ENCODE measurements around the gene NREP. TPM values are rescaled to one million over a fixed set of nuclear protein-coding genes. Genes with fewer than 3 reads are reported as not detected.
"Not testable (repeated sequence)": the region's sequence is repeated elsewhere in the genome, so short reads cannot be mapped to it uniquely, and the experiment has no call there.

NREP gene
- total RNA-seq, 1 donor from 2014 or later, result 536 TPM

DNA sequence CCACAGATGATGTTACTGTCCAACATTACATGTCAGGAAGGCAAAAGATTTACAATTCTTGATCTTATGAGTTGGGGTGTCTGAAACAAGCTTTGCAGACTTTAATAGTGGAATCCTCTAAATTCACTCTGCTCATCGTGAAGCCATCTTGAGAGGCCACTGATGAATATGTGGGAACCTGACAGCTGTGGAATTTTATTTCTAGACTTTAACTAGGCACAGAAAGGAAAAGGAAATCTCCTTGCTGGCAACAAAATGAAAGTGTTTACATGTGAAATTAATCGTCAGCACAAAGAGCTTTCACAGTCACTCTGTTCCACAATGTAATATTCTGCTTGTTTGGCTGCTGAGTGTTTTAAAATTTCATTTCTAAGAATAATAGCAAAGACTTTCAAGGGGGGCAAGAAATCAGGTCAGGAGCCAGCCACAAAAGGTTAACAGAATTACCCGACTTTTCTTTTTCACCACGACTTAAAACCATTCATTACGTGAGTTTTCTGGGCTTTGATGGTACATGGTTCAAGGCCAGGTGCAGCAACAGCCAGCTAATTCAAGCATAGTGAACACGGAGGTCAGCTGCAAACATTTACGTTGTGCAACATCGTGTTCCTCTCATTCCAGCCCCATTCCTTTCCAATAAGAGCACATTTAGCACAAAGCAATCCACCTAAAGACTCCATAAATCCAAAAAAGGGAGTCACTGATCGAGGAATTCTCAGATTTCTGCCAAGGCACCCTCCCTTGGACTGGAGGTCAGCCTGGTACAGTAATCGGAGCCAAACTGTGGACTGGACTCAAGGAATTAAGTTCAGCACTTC is 14.6 kb downstream of the NREP start:
- no peak for FAIRE-seq
- DNase-seq (ENCODE audit: low spot score in 2 of 2), result no peak

DNA sequence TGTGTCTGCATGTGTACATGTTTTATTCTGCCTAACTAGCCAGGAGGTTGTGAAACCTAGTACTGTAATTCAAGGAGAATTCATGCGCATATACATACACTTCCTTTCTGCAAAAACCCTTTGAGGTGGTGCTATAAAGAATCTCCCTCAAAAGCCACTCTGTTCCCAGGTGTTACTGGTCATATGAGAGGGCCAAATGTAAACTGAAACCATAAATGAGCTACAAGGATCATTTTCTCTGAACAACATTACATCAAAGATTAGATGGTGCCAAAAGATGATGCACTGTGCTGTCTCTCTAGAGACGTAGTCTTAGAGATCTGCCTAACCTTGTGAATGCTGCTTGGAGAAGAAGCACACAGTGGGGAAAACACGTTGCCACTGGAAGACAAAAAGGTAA is 15.7 kb downstream of the NREP start:
- no peak for DNase-seq (ENCODE audit: low spot score in 2 of 2)
- no peak for FAIRE-seq

DNA sequence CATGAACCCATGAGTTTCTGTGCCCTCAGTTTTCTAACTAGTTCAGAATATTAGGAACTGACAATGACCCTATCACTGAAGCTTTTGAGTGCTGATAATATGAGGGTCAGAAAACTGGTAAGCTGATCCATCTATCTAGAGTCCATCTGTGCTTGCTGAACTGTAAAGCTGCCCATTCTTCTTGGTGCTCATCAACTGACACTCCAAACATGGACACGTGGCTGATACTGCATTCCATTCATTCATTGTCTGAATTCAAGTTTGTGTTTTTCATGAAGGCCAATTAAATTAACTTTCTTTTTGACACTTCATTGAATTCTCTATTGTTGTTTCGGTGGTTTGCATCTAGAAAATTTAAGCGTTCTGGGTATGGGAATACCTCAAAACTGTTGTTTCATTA is 17.6 kb downstream of the NREP start:
- FAIRE-seq (no peak), DNase-seq (ENCODE audit: low spot score in 2 of 2) (no peak)

DNA sequence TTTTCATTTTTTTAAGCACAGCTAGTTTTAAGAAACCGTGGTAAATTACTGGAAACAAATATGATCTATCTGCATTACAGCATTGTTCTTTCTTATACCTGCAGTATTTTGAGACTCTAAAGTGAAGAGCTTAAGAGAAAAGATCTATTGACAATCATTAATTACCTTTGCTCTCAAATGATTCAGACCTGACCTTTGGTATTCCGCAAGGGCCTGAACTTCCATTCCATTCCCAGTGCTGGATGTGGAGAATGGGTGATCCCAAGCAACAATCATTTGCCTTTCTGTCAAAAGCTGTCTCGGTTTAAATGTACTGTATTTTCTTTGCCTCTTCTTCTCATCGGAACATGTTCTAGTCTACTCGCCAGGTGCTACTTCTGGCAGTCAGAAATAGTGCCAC is 18.9 kb downstream of the NREP start:
- DNase-seq (ENCODE audit: low spot score in 2 of 2) (no peak), FAIRE-seq (no peak)

DNA sequence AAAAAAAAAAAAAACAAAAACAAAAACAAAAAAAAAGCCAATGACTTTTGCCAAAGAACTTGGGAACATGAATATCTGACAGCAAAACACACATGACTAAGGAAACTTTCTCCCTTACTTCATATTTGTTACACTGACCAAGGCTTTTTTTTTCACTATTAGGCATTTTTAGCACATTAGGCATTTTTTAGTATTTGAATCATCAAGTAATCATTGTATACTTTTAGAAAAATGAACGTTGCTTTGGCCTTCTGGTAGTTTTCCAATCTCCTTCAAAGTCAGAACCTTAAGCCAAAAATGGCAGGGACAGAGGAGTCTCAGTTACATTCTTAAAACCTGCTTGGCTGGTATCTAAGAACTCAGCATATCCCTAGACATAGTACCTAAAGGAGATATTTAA is 19.3 kb downstream of the NREP start:
- DNase-seq (ENCODE audit: low spot score in 2 of 2) (no peak), FAIRE-seq (no peak)

DNA sequence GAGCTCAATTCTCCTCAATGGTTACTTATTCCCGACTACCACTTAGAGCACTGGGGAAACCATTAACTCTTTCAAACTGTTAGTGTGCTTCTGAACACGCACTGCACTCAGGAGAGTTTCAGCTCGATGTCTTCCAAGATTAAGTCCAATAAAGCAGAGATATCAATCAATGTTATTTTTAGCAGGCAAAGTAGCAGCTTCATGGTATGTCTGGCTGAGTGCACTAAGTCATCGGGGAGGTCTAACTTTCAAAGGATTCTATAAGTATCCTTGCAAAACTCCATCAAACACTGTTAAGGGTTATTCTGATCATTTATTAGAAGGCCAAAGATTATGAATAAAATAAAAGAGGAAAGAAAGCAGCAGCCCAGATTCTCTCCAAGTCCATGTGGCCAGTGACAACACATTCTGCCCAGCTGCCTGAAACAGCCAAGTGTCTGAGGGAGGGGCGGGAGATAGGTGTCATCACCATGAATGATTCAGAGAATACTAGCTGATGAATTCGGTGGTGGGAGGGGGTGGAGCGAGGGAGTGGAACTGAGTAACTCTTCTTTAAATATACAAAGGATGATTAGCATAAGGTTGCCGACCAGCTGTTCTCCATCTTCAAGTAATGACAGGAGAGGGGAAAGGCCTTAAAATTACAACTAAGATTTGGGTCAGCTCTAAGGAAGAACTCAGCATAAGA is 21.3 kb downstream of the NREP start:
- DNase-seq (ENCODE audit: low spot score in 2 of 2), result no peak

DNA sequence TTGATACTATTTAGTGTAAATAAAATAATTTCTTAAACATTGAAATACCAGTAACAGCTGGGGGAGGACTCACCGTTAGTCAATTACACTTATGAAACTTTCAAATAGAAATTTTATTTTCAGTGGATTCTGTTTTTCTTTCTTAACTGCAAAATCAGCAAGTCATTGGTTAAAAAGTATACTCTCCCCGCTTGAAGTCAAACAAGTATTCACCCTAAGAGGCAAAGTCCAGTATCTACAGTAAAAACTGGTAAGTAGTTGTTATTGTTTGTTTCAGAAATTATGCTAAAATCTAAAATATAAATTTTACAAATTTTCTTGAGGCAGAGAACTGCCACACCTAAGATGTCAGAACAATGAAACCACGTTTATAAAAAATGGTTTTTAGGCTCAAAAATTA is 22.4 kb downstream of the NREP start:
- DNase-seq (ENCODE audit: low spot score in 2 of 2) (no peak), FAIRE-seq (no peak)

More for the DNA sequence above, 21.3 kb downstream of the NREP start:
- FAIRE-seq, result no peak

DNA sequence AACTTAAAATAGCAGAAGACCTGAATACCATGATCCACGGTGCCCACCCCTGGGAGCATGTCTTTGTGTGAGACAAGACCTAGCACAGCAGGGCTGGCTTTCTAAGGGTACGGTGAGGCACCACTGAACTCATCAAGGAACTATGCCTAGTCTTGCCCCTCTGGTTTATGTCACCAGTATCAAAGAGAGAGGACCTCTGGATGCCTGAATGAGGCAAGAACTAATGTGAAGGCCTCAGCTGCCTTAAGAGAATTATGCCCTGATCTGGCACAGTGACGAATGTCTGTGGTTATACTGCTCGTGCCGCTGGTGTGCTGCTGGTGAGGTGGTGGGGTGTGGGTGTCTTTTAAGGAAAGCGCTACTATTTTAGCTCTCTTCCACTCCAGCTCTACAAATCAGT is 23.0 kb downstream of the NREP start:
- no peak for DNase-seq (ENCODE audit: low spot score in 2 of 2)
- no peak for FAIRE-seq

DNA sequence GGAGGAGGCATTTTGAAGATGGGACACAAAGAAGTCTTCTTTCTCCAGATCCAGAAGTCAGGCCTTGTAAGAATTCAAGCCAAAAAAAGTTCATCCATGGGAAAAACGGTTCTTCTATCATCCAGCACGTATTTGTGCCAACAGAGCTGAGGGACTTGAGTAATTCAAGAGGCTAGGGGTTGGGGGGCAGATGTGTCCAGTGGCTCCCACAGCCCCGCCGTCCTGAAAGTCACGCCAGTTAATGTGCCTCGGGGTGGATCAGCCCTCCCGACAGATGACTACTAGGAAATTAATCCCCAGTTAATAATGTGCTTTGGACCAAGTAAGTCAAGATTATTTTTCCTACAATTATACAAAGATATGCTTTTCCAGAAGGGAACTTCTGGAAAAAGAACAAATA is 23.4 kb downstream of the NREP start:
- FAIRE-seq (no peak), DNase-seq (ENCODE audit: low spot score in 2 of 2) (no peak)

DNA sequence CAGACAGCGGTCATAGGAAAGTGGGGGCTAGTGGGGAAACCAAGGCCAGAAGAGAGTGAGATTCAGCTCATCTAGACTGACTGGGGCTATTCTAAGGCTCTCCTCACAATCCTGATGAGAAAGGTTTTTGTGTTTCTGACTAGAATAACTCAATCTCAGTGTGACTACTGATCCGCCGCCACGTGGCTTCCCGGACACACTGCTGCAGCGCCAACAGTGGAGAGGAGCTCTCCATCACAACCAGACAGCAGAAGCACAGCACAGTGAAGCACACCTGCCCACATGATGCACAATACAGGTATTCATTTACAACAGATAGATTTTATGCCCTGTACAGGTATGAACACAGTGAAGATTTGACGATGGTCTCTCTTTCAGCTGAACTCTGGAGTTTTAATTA is 25.4 kb downstream of the NREP start:
- no peak for DNase-seq (ENCODE audit: low spot score in 2 of 2)
- FAIRE-seq, result no peak

DNA sequence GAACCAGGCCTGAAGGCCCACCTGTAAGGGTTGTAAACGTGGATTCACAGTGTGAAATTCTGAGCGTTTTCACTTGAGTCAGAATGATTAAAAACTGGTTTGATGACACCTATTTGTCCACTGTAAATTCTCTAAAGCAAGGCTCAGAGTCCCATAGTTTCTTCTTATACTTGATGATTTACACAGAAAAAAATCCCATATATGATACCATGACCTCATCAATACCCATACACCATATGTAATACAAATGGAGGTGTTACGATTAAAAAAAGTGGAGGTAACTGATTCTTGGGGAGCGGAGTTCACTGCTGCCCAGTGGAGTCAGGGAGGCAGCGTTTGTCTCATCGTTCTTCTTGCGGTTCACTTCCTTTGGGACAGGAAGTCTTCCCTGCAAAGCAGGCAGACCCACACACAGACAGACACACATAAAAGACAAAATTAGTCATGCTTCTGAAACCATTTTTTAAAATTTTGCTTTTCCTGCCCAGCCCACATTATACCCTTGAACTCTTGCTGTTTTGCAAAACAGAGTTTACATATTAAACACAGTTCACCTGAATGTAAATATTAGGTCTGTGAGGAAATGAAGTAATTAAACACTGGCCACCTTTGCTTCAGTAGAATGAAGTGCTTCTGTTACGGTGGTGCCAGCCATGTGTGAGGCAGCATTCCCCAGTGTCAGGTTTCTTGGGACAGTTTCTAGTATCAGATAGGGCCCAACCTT is 26.2 kb downstream of the NREP start:
- FAIRE-seq, result no peak
- DNase-seq (ENCODE audit: low spot score in 2 of 2), result no peak

DNA sequence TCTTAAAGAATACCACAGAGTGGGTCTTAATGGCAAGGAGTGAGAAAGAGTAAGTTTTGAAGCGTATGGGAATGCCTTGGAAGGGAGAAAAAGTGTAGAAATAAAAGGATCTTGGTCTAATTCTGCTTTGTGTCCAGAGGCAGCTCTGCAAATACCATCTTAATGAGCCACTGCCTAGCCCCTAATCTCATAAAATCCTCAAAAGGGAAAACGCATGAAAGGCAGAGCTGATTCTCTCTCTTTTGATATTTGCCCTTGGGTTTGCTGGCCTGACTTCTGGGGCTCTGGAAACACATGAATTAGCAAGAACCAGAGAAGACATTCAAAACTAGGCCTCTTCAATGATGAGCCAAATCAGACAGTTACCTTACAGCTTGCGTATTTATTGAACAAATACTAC is 28.1 kb downstream of the NREP start:
- FAIRE-seq, result no peak
- no peak for DNase-seq (ENCODE audit: low spot score in 2 of 2)

DNA sequence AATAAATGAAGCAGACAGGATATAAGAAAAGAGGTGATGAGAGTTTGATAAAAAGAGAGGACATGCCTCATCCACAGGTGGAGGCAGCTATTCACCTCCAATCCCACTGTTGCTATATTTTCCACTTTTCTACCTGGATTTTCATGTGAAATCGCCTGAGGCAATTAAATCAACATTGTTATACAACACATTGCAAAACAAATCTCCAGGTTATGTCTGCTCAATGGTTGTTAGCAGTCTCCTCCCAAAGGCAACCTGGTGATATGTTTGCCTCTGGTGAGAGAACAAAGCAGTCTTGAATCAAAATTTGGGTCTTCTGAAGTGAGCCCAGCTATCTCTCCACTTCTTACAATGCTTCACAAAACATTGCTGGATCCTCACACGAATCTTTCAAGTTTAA is 30.0 kb downstream of the NREP start:
- DNase-seq (ENCODE audit: low spot score in 2 of 2) (no peak), FAIRE-seq (no peak)

DNA sequence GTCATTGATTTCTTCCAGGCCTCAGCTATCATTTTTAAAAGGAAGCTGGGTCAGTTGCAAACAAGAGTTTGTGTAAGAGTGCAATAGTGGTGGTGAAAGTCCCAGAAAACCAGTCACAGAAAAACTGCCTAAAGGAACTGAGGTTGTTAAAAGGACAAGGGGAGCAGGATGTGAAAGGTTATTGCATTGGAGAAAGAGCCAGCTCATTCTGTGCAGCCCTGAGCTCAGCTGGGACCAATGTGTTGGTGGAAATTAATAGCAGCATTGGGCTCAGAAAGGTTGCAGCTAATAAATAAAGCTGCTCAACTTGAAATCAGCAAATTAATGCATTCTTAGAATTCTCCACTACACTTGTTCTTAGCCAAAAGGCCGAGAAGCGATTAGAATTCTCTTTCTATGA is 34.9 kb downstream of the NREP start:
- DNase-seq (ENCODE audit: low spot score in 2 of 2) (no peak), FAIRE-seq (no peak)

DNA sequence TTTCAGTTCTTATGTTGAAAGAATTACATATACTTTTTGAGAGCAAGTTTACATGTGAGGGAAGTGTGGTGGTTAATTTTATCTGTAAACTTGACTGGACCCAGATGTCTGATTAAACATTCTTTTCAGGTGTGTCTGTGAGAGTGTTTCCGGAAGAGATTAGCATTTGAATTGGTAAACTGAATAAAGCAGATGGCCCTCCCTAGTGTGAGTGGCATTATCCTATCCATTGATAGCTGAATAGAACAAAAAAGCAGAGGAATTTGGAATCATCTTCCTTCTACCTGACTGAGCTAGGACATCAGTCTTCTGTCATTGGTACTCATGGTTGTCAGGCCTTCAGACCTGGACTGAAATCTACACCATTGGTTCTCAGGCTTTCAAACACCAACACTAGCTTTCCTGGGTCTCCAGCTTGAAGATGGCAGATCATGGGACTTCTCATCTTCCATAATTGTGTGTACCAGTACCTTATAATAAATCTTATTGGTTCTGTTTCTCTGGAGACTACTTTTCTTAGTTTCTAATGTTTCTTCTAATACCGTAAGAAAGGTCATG is 36.6 kb downstream of the NREP start:
- FAIRE-seq (no peak), DNase-seq (ENCODE audit: low spot score in 2 of 2) (no peak)

DNA sequence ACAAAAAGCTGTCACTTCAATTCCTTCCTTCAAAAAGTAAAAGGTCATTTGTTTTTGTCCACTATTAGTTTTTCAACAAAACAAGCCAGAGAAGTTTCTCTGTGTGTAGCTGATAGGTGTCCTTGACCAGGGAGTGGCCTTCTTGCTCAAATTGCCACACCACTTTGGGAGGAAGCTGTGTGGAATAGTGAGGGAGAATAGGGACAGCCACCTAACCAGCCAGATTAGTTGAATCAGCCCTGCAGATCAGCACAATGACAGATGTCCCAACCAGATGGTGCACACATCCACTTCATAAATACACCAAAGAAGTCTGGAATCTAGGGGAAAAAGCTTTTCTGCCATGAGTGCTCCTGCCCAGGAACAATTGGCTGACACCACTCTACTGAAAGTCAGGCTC is 37.2 kb downstream of the NREP start:
- DNase-seq (ENCODE audit: low spot score in 2 of 2), result no peak
- FAIRE-seq, result no peak

DNA sequence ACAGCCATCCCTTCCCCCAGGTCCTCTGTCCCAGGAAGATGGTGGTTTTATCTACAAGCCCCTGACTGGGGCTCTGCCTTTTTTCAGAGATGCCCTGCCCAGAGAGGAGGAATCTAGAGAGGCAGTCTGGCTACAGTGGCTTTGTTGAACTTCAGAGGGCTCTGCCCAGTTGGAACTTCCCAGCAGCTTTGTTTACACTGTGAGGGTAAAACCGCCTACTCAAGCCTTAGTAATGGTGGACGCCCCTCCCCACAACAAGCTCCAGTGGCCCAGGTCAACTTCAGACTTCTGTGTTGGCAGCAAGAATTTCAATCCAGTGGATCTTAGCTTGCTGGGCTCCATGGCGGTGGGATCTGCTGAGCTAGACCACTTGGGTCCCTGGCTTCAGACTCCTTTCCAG is 40.2 kb downstream of the NREP start:
- not testable (repeated sequence) for FAIRE-seq; DNase-seq (ENCODE audit: low spot score in 2 of 2)

DNA sequence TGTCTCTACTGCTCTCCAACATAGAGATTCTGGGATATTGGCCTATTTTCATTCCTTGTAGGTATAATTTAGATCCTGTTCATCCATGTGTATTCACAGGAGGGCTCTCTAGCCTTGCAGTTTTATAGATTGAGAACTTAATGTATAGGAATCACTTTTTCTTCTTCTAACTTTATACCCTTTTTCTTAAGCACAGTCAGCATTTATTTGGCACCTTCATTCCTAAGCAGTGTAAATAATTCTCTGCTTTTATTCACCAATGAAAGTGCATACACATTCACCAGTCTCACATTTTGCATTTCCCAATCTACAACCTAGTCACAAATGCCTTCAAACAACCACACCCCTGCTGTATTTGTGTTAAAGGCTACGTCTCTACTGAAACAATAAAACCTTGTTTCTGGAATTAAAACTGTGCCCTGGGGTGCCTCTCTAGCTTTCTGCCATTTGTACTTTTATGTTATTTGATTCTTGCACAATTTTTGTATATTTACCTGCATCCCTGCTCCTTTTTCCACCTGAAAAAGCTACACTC is 49.3 kb downstream of the NREP start:
- no peak for FAIRE-seq
- no peak for DNase-seq (ENCODE audit: low spot score in 2 of 2)

DNA sequence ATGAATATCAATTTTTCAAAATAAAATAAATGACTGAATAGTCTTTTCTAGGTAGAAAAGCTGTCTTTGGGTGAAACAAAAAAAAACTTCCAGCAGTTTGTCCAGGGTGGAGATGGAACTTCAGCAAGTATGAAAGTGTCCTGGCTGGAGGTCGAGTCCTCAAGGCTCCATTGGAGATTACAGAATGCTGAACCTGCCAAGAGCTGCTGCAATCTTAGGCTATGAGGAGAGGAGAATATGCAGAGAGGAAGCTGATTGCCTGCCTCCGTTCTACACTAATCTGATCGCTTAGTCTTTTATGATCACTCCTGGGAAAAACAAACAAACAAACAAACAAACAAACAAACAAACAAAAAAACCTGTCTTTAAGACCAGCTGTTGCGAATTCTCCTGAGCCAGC is 50.6 kb downstream of the NREP start:
- DNase-seq (ENCODE audit: low spot score in 2 of 2) (no peak), FAIRE-seq (no peak)

DNA sequence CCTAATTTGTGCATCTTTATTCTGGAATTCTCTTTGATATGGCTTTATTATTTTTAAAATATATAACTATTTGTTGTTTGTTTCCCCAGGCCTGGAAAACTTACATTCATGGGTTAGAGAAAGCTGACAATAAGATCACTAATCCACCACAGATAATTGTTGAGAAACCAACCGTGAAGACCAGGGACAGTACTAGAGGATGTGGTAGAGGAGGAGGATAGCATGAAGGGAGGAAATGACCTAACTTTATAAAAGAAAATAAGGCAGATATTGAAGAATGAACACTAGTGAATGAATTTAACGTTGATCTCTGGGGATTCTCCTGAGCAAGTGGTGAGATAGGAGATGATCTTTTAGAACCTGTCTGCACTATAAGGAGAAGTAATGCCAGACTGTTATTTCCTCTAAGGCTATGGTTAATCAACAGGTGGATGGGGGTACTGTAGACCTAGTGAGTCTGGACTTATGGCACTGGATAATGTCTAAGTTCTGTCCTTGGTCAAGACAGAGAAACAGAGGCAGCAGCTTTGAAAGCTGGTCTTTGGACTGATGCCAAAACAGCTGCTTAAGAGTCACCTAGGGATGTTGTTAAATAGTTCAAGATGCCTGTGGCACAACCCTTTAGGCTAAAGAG is 52.4 kb downstream of the NREP start:
- DNase-seq (ENCODE audit: low spot score in 2 of 2) (no peak), FAIRE-seq (no peak)

DNA sequence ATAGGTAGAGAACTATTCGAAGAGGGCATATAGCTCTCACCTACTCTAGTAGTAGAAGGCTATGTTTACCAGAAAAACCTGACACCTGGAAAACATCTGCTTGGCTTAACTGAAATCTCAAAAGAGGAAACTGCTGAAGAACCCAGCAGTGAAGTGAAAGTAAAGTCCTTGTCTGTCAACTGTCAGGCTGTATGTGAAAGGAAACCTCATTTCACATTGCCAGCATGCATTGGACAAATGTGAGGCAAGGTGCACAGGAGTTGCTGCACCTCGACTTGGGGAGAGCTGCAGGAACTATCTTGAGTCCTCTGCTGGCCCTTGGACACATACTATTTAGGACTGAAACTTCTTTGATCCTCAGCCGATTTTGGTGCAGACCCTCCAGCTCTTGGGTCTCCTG is 53.3 kb downstream of the NREP start:
- FAIRE-seq (no peak), DNase-seq (ENCODE audit: low spot score in 2 of 2) (no peak)
